ENCODE measurements around the gene KCTD2. TPM values are rescaled to one million over a fixed set of nuclear protein-coding genes. Genes with fewer than 3 reads are reported as not detected.
A peak's percentile ranks its signal among the peaks of the same experiment; 100 is the strongest.

Gene KCTD2
- polyA plus RNA-seq, 1 experiment = 36.0 TPM

DNA sequence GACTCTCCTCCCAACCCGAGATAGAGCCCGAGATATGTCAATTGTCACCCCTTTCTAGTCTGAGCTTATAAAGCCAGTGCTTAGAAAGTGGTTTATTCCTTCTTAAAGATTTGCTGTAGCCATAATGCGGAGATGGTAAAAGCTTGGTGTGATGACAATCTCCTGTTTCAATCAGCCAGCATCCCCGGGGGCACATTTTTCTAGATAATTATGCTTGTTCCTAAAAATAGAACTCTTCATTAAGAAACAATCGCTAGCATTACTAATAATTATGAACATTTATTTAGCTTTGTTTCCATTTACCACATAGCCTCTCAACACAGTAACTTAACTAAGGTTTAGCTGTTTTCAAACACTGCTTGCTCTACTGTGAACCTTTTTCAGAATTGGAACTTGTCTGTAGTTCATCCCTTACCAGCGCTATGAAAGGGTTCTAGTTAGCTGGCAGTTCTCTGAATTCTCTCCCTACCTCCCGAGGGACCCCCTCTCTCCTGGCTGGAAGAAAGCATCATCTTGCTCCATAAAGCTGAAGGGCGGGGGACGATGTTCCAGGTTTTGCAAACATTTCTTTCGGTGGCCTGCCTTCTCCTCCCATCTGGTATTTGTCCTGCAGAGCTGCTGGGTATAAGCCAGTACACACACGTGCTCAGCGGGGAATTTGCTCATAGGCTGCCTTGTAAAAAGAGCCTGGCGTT, 35.5 kb upstream of the KCTD2 start:
- TF ChIP-seq, protein P1, sequence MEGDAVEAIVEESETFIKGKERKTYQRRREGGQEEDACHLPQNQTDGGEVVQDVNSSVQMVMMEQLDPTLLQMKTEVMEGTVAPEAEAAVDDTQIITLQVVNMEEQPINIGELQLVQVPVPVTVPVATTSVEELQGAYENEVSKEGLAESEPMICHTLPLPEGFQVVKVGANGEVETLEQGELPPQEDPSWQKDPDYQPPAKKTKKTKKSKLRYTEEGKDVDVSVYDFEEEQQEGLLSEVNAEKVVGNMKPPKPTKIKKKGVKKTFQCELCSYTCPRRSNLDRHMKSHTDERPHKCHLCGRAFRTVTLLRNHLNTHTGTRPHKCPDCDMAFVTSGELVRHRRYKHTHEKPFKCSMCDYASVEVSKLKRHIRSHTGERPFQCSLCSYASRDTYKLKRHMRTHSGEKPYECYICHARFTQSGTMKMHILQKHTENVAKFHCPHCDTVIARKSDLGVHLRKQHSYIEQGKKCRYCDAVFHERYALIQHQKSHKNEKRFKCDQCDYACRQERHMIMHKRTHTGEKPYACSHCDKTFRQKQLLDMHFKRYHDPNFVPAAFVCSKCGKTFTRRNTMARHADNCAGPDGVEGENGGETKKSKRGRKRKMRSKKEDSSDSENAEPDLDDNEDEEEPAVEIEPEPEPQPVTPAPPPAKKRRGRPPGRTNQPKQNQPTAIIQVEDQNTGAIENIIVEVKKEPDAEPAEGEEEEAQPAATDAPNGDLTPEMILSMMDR (IDR thresholded peaks at IDR 0.05; ENCODE audit: low read depth, low read length) = no peak
- Histone ChIP-seq H3K4me3 (ENCODE audit: low read depth, low read length) (peak overlapping the region; percentile 90), H3K9me3 (ENCODE audit: control insufficient read depth, insufficient read depth, low read length) (no peaks in the 10 kb centered on the region), H3K27ac (ENCODE audit: low read depth, low read length) (peak overlapping the region; percentile 97), H3K27me3 (ENCODE audit: control insufficient read depth, insufficient read depth, low read length) (no peaks in the 10 kb centered on the region)
- DNase-seq (ENCODE audit: low read depth, low spot score) = no peak
- POLR2A ChIA-PET = interaction anchor here (1.0 to 3.0 kb wide), 7 partner anchors 17 to 138 kb away, joined by 4 to 30 read pairs (median 7); partner anchors contain the start of gene CDR2L
- CTCF ChIA-PET = interaction anchor here (0.5 to 3.3 kb wide), 17 partner anchors 12 to 220 kb away, joined by 3 to 62 read pairs (median 7); partner anchors contain the start of gene CDR2L

DNA sequence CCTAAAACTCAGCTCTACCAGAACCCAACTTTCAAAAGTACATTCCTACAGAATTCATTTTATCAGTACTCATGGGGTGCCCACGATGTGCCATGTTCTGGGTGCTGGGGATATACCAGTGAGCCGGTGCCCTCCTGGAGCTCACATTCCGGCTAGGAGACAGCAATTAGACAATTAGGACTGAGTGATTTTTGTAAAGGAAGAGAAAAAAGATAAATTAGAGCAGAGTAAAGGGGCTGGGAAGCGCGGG, 35.0 kb upstream of the KCTD2 start:
- peak overlapping the region; percentile 97 for H3K27ac ChIP-seq (ENCODE audit: low read depth, low read length)
- H3K9me3 ChIP-seq (ENCODE audit: control insufficient read depth, insufficient read depth, low read length) = no peaks in the 10 kb centered on the region
- DNase-seq (ENCODE audit: low read depth, low spot score) = no peak
- peak overlapping the region; percentile 90 for H3K4me3 ChIP-seq (ENCODE audit: low read depth, low read length)
- no peaks in the 10 kb centered on the region for H3K27me3 ChIP-seq (ENCODE audit: control insufficient read depth, insufficient read depth, low read length)
- ChIA-PET POLR2A (interaction anchor here (1.0 to 3.0 kb wide), 12 partner anchors 13 to 139 kb away, joined by 3 to 30 read pairs (median 6); partner anchors contain the start of genes CDR2L, HID1 and NT5C), CTCF (interaction anchor here (0.9 to 3.3 kb wide), 16 partner anchors 11 to 221 kb away, joined by 3 to 62 read pairs (median 7); partner anchors contain the start of gene CDR2L)
- TF ChIP-seq, protein P1 (IDR thresholded peaks at IDR 0.05; ENCODE audit: low read depth, low read length) = no peak

DNA sequence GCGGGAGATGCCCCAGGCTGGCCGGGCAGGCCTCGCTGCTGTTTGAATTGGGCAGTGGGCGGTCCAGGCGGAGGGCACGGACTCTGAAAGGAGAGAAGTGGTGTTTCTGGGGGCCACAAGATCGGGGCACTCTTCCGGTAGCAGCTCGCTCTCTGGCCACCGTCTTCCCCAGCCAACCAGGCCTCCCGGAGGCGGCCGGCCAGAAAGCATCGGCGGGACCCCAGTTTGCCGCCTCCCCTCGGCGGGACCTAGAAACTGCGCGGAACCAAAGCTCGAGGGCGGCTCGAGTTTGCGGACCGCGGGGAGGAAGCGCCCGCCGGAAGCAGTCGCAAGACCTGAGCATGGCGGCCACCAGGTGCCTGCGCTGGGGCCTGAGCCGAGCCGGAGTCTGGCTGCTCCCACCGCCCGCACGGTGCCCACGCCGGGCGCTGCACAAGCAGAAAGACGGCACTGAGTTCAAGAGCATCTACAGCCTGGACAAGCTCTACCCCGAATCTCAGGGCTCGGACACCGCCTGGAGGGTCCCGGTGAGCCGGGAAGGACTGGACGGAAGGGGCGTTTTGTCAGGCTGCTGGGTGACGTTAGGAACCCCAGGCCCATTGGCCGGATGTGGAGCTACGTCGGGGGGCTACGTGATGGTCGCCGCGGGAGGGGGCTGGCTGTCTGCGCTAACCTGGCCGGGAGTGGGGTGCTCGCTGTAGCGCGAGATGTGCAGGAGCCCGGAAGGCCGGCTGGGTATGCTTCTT, 34.5 kb upstream of the KCTD2 start, which contains the start of gene MRPL58:
Gene MRPL58, plus strand, starts transcription at position 325 of the 746 bp plus-strand sequence. Its CDS starts 17 bp downstream, at position 342.
- TF ChIP-seq, protein P1 (IDR thresholded peaks at IDR 0.05; ENCODE audit: low read depth, low read length) = peak; percentile 62
- H3K27me3 ChIP-seq (ENCODE audit: control insufficient read depth, insufficient read depth, low read length) = no peaks in the 10 kb centered on the region
- H3K4me3 ChIP-seq (ENCODE audit: low read depth, low read length) = peak within 1 kb of the TSS; percentile 90
- H3K27ac ChIP-seq (ENCODE audit: low read depth, low read length) = peak within 1 kb of the TSS; percentile 97
- peak; percentile 72 for DNase-seq (ENCODE audit: low read depth, low spot score)
- POLR2A ChIA-PET = interaction anchor here (0.6 to 3.0 kb wide), 16 partner anchors 12 to 139 kb away, joined by 3 to 30 read pairs (median 4); partner anchors contain the start of genes CDR2L, HID1 and NT5C
- no peaks in the 10 kb centered on the region for H3K9me3 ChIP-seq (ENCODE audit: control insufficient read depth, insufficient read depth, low read length)
- CTCF ChIA-PET = interaction anchor here (0.6 to 3.3 kb wide), 20 partner anchors 11 to 221 kb away, joined by 3 to 62 read pairs (median 5); partner anchors contain the start of genes CDR2L and OTOP2

DNA sequence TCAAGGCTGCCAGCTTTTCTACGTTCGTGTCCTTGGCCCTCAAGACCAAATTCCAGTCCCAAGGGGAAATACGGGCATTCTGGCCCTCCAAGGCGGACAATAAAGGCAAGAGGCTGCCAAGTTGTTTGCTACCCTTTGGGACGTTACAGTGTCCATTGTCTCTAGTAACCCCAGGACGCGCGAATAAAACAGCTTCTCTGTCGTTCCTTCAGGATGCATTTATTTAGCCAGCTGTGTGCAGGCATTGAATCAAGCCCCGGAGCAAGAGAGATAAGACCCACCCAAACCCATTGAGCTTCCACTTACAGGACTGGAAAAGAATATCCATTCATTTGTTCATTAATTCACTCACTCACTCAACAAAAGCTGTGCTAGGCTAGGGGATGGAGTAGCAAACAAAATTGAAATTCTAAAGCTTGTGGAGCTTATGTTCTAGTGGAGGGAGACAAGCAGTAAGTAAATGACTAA, 33.9 kb upstream of the KCTD2 start:
- no peaks in the 10 kb centered on the region for H3K27me3 ChIP-seq (ENCODE audit: control insufficient read depth, insufficient read depth, low read length)
- no peak for DNase-seq (ENCODE audit: low read depth, low spot score)
- TF ChIP-seq, protein P1 (IDR thresholded peaks at IDR 0.05; ENCODE audit: low read depth, low read length) = no peak
- ChIA-PET CTCF (interaction anchor here (0.6 to 3.3 kb wide), 16 partner anchors 10 to 189 kb away, joined by 3 to 62 read pairs (median 6); partner anchors contain the start of genes CDR2L and OTOP2), POLR2A (interaction anchor here (0.6 to 3.0 kb wide), 13 partner anchors 12 to 118 kb away, joined by 3 to 30 read pairs (median 4); partner anchors contain the start of genes CDR2L, HID1 and NT5C)
- no peaks in the 10 kb centered on the region for H3K9me3 ChIP-seq (ENCODE audit: control insufficient read depth, insufficient read depth, low read length)
- peak overlapping the region; percentile 90 for H3K4me3 ChIP-seq (ENCODE audit: low read depth, low read length)
- H3K27ac ChIP-seq (ENCODE audit: low read depth, low read length) = peak overlapping the region; percentile 73
